Heart left ventricle (tissue), 16 donors: ENCODE data around the gene DNAI1. TPM values are rescaled to one million over a fixed set of nuclear protein-coding genes. Genes with fewer than 3 reads are reported as not detected.

Experiments used
- ATAC-seq, 4 donors: fragments of 200-7000 bp; cut with Tn5 transposase; one replicate each; pipeline ENCODE4 v1.9.1; 2020 to 2022; ENCODE audit warnings: moderate library complexity in 4 of 4, mild to moderate bottlenecking in 3 of 4, moderate number of reproducible peaks in 1 of 4
- DNase-seq, 5 donors: peaks; one replicate each; pipeline ENCODE4 v3.0.0-alpha.2; 2020
- H3K27ac ChIP-seq, 12 donors: fragments of 200-600 bp; sonication (generic) in 4 of 12; one replicate each; pipeline versions ENCODE4 v1.5.0 to v1.8.0; 2016 to 2022; ENCODE audit warnings: mild to moderate bottlenecking in 2 of 12
- H3K27me3 ChIP-seq, 9 donors: fragments of 200-600 bp; sonication (generic) in 2 of 9; one replicate each; pipeline versions ENCODE4 v1.5.1 to v1.8.0; 2016 to 2022; ENCODE audit warnings: mild to moderate bottlenecking in 3 of 9
- H3K36me3 ChIP-seq, 9 donors: fragments of 200-600 bp; sonication (generic) in 2 of 9; one replicate each; pipeline versions ENCODE4 v1.5.0 to v1.8.0; 2018 to 2022; ENCODE audit warnings: mild to moderate bottlenecking in 2 of 9
- H3K4me1 ChIP-seq, 12 donors: fragments of 200-600 bp; sonication (generic) in 4 of 12; one replicate each; pipeline versions ENCODE4 v1.5.0 to v1.8.0; 2016 to 2022; ENCODE audit warnings: mild to moderate bottlenecking in 3 of 12
- H3K4me3 ChIP-seq, 12 donors: fragments of 200-600 bp; sonication (generic) in 4 of 12; one replicate each; pipeline versions ENCODE4 v1.5.0 to v1.8.0; 2017 to 2022; ENCODE audit warnings: mild to moderate bottlenecking in 9 of 12, moderate library complexity in 4 of 12
- H3K9me3 ChIP-seq, 12 donors: fragments of 200-600 bp; sonication (generic) in 4 of 12; one replicate each; pipeline versions ENCODE4 v1.5.0 to v1.8.0; 2016 to 2022; ENCODE audit warnings: mild to moderate bottlenecking in 1 of 12
- POLR2A ChIP-seq, 2 donors: fragments of 450-650 bp; IDR thresholded peaks; one replicate each; pipeline ENCODE4 v1.6.1; 2017; ENCODE audit warnings: antibody characterized with exemption in 2 of 2, mild to moderate bottlenecking in 2 of 2, moderate library complexity in 2 of 2
- WGBS, 4 donors: extraction: QIAGEN DNeasy Blood & Tissue Kit in 2 of 4; methylation state at CpG; one replicate each; pipeline versions ENCODE4 v1.1.5 to v1.1.7; 2013 to 2018; 5-methylcytosine and 5-hydroxymethylcytosine counted together
- intact Hi-C, 10 donors: fragments of 100-400 bp; cut with DNase I; formaldehyde crosslinking; loops; one replicate each; pipeline versions ENCODE4 v1.11.1 to v1.14.2; 2022
- polyA plus RNA-seq, 2 donors: library from polyadenylated mRNA; stranded (reverse); fragments of 200-250 nt; gene quantifications; one replicate each; pipeline ENCODE4 v1.2.3, GENCODE V29; 2013
- total RNA-seq, 9 donors: library from RNA; depleted of rRNA in 2 of 9; stranded (reverse); fragments of >200 nt in 2 of 9; fragmentation: NEBNext Ultra II Directional in 3 of 9; extraction: Animal tissue kit (Norgen Biotek cat#: 25700) in 3 of 9; gene quantifications; one replicate each; pipeline versions ENCODE4 v1.1.0 to v1.2.4, GENCODE V29; 2016 to 2023
- TF ChIP-seq, protein P1 (sequence below), 12 donors: fragments of 200-600 bp; sonication (generic) in 4 of 12; IDR thresholded peaks; one replicate each; pipeline versions ENCODE4 v1.5.0 to v1.8.0; 2018 to 2022; ENCODE audit warnings: antibody characterized with exemption in 12 of 12, mild to moderate bottlenecking in 5 of 12
- donor health status: ischemic (EF 13 %, LVEDD 7.1; RV severe dilation, severe dysfunction).
- donor health status: healthy with polysubstance abuse.
- donor health status: DM: no; HTN: yes; CAD: no.
- donor health status: DM: no; HTN: no; CAD: no.
- donor health status: ischemic (EF 25% LVEDD 6.9; RV normal size, moderate dysfunction).
- donor health status: ischemic (EF 25% LVEDD 5.7; RV mildly dilated, moderate dysfunction).
- donor health status: healthy.
- donor health status: DM: yes; HTN: yes; CAD: no.
- donor health status: ischemic (EF 35%, LVEDD 5.7; RV mildly dilated, moderate dysfunction).
- donor health status: nonischemic (EF 11% LVEDD 7.7; RV severe dilation, severe dysfunction).
- donor health status: DM: yes; HTN: yes; CAD: no.
- donor health status: PGD.
- donor health status: ischemic (EF 29% LVEDD 5.4; RV normal size, mild dysfunction).
- donor health status: nonischemic (EF 23%, LVEDD 6.1; RV moderate dilation, normal function).

DNAI1 gene
- total and polyA plus RNA-seq, 11 donors = 0.36 to 0.86 (median 0.43) TPM; not detected in 8

DNA sequence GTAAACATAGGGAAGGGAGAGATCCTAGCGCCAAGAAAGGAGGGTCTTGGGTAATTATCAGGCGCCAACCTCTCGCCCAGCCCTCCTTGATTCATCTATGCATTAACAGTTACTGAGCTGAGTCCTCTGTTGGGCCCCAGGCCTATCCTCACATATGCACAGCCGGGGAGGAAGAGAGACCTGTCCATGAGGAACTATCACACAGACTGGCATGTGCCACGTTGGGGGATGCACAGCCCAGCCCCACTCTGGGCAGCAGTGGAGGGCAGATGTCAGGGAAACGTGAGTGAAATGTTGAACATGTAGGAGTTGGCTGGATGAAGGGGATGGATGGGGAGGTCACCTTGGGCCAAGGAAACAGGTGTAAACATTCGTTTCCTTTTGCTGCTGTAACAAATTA lies 82.9 kb downstream of the DNAI1 start:
- H3K27ac ChIP-seq = no peak overlapping the region
- intact Hi-C loops = no loop called here
- ATAC-seq = no peak
- H3K4me3 ChIP-seq = no peak overlapping the region
- no peak for TF ChIP-seq POLR2A (IDR thresholded peaks at IDR 0.05)
- TF ChIP-seq, protein P1, sequence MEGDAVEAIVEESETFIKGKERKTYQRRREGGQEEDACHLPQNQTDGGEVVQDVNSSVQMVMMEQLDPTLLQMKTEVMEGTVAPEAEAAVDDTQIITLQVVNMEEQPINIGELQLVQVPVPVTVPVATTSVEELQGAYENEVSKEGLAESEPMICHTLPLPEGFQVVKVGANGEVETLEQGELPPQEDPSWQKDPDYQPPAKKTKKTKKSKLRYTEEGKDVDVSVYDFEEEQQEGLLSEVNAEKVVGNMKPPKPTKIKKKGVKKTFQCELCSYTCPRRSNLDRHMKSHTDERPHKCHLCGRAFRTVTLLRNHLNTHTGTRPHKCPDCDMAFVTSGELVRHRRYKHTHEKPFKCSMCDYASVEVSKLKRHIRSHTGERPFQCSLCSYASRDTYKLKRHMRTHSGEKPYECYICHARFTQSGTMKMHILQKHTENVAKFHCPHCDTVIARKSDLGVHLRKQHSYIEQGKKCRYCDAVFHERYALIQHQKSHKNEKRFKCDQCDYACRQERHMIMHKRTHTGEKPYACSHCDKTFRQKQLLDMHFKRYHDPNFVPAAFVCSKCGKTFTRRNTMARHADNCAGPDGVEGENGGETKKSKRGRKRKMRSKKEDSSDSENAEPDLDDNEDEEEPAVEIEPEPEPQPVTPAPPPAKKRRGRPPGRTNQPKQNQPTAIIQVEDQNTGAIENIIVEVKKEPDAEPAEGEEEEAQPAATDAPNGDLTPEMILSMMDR (IDR thresholded peaks at IDR 0.05) = no peak
- peak in 1 of 5 donors; percentile 9 for DNase-seq
- no peaks in the 10 kb centered on the region for H3K9me3 ChIP-seq
- H3K27me3 ChIP-seq = peaks cover 0 to 4% (median 0%) of the 10 kb centered on the region in 9 donors
- no peaks in the 10 kb centered on the region for H3K4me1 ChIP-seq
- WGBS, 4 donors = 74 to 84% (median 81%) methylated on average over 7 of the region's 7 CpGs
- no peaks in the 10 kb centered on the region for H3K36me3 ChIP-seq

- no peaks in the 10 kb centered on the region for H3K36me3 ChIP-seq
- H3K4me1 ChIP-seq = peaks cover 0 to 5% (median 0%) of the 10 kb centered on the region in 12 donors
- intact Hi-C loops = no loop called here
- no peak for ATAC-seq
- no peak for DNase-seq
- no peaks in the 10 kb centered on the region for H3K9me3 ChIP-seq
- WGBS, 4 donors = 63 to 74% (median 72%) methylated on average over 5 of the region's 5 CpGs
- H3K27ac ChIP-seq = no peak overlapping the region
- no peak overlapping the region for H3K4me3 ChIP-seq
- peaks cover 0 to 4% (median 0%) of the 10 kb centered on the region in 9 donors for H3K27me3 ChIP-seq
- no peak for TF ChIP-seq POLR2A (IDR thresholded peaks at IDR 0.05)
- TF ChIP-seq, protein P1 (IDR thresholded peaks at IDR 0.05) = no peak
These were observed 85.4 kb downstream of the DNAI1 start for GRCh38 chr9:34544035-34544434.

DNA sequence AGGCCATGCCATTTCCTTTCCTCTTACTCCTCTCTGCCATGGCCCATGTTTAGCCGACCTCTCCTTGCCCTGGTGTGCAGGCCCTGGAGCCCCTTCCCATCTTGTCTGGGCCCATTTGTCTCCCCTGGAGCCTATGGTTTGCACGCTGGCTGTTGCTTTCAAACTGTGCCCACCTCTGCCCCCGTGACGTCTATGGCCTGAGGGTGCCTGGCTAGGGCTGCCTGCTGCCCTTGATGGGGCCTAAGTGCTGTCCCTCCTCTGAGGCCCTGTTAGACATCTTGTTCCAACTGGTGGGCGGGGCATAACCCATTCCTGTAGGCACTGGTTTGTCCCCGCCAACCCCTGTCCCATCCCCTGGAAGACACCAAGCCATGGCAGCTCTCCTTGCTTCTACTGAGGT lies 86.9 kb downstream of the DNAI1 start:
- 84 to 87% (median 86%) methylated on average over 6 of the region's 6 CpGs for WGBS, 4 donors
- TF ChIP-seq, protein P1 (IDR thresholded peaks at IDR 0.05) = no peak
- no peak for TF ChIP-seq POLR2A (IDR thresholded peaks at IDR 0.05)
- DNase-seq = no peak

GRCh38 chr9:34546102-34546833 lies 87.7 kb downstream of the DNAI1 start:
- ATAC-seq (no peak), DNase-seq (no peak)
- Histone ChIP-seq H3K36me3 (no peaks in the 10 kb centered on the region), H3K27ac (no peak overlapping the region), H3K27me3 (peaks cover 0 to 4% (median 0%) of the 10 kb centered on the region in 9 donors), H3K4me3 (no peak overlapping the region), H3K9me3 (no peaks in the 10 kb centered on the region), H3K4me1 (peaks cover 0 to 5% (median 0%) of the 10 kb centered on the region in 12 donors)
- intact Hi-C loops = loop anchor here in 8 of 10 donors (2.0 to 5.0 kb wide), 9 partner anchors 44 to 214 kb away; no protein-coding TSS in a partner anchor
- WGBS, 4 donors = 76 to 87% (median 82%) methylated on average over 7 of the region's 7 CpGs
- TF ChIP-seq, protein P1 (IDR thresholded peaks at IDR 0.05) = no peak
- no peak for TF ChIP-seq POLR2A (IDR thresholded peaks at IDR 0.05)

More for the DNA sequence above, 86.9 kb downstream of the DNAI1 start:
- H3K4me3 ChIP-seq = no peak overlapping the region
- peaks cover 0 to 4% (median 0%) of the 10 kb centered on the region in 9 donors for H3K27me3 ChIP-seq
- H3K9me3 ChIP-seq = no peaks in the 10 kb centered on the region
- ATAC-seq = no peak
- no peaks in the 10 kb centered on the region for H3K36me3 ChIP-seq
- intact Hi-C loops = loop anchor here in 8 of 10 donors (5.0 kb wide), 7 partner anchors 43 to 213 kb away; no protein-coding TSS in a partner anchor
- H3K27ac ChIP-seq = no peak overlapping the region
- H3K4me1 ChIP-seq = peaks cover 0 to 5% (median 0%) of the 10 kb centered on the region in 12 donors
